Glutamatergic neuron (in vitro differentiated cells): ENCODE measurements around the gene CECR2. TPM values are rescaled to one million over a fixed set of nuclear protein-coding genes. Genes with fewer than 3 reads are reported as not detected.

Experiments used
- DNase-seq: peaks from one replicate; pipeline ENCODE4 v3.0.0; 2022
- H3K27ac Mint-ChIP-seq: one replicate; pipeline ENCODE4 v1.8.0; 2020; ENCODE audit warnings: mild to moderate bottlenecking, mixed read lengths, inconsistent platforms; ENCODE audit not compliant: unreplicated experiment
- H3K27me3 Mint-ChIP-seq: one replicate; pipeline ENCODE4 v1.8.0; 2020; ENCODE audit warnings: mild to moderate bottlenecking, moderate library complexity, mixed read lengths, inconsistent platforms; ENCODE audit not compliant: unreplicated experiment
- H3K36me3 Mint-ChIP-seq: one replicate; pipeline ENCODE4 v1.8.0; 2020; ENCODE audit warnings: mild to moderate bottlenecking, mixed read lengths, inconsistent platforms; ENCODE audit not compliant: unreplicated experiment
- H3K4me1 Mint-ChIP-seq: one replicate; pipeline ENCODE4 v1.8.0; 2020; ENCODE audit warnings: mild to moderate bottlenecking, low read depth, mixed read lengths, inconsistent platforms; ENCODE audit not compliant: unreplicated experiment
- H3K4me3 Mint-ChIP-seq: one replicate; pipeline ENCODE4 v1.8.0; 2020; ENCODE audit warnings: mild to moderate bottlenecking, mixed read lengths, inconsistent platforms; ENCODE audit not compliant: unreplicated experiment
- H3K9me3 Mint-ChIP-seq: one replicate; pipeline ENCODE4 v1.8.0; 2020; ENCODE audit warnings: mild to moderate bottlenecking, moderate library complexity, mixed read lengths, inconsistent platforms; ENCODE audit not compliant: unreplicated experiment
- CTCF ChIP-seq: fragments of 200-600 bp; sonication (generic); IDR thresholded peaks from one replicate; pipeline ENCODE4 v1.5.0; 2021; ENCODE audit not compliant: partially characterized antibody, unreplicated experiment
- total RNA-seq: library from RNA; stranded (reverse); fragmentation: NEBNext Ultra II Directional; extraction: Animal tissue kit (Norgen Biotek cat#: 25700); gene quantifications from one replicate; pipeline ENCODE4 v1.2.1, GENCODE V29; 2021; ENCODE audit not compliant: unreplicated experiment

The CECR2 gene
- total RNA-seq, 1 donor from 2014 or later, result 178 TPM

- peaks cover 8% of the 10 kb centered on the region for H3K36me3 Mint-ChIP-seq
- H3K27me3 Mint-ChIP-seq, result no peaks in the 10 kb centered on the region
- H3K27ac Mint-ChIP-seq, result no peak overlapping the region
- no peak for DNase-seq
- H3K4me3 Mint-ChIP-seq, result no peak overlapping the region
- no peaks in the 10 kb centered on the region for H3K4me1 Mint-ChIP-seq
- TF ChIP-seq CTCF, result no peak
- no peaks in the 10 kb centered on the region for H3K9me3 Mint-ChIP-seq
These were observed 20.1 kb upstream of the CECR2 start for GRCh38 chr22:17349172-17349571.

- H3K4me1 Mint-ChIP-seq, result no peaks in the 10 kb centered on the region
- H3K9me3 Mint-ChIP-seq, result no peaks in the 10 kb centered on the region
- H3K27me3 Mint-ChIP-seq, result no peaks in the 10 kb centered on the region
- no peak for TF ChIP-seq CTCF
- DNase-seq, result no peak
- no peak overlapping the region for H3K4me3 Mint-ChIP-seq
- no peak overlapping the region for H3K27ac Mint-ChIP-seq
- peaks cover 8% of the 10 kb centered on the region for H3K36me3 Mint-ChIP-seq
These were observed 19.0 kb upstream of the CECR2 start for GRCh38 chr22:17350292-17350691.

- Mint-ChIP-seq H3K27ac (no peak overlapping the region), H3K36me3 (peaks cover 8% of the 10 kb centered on the region), H3K9me3 (peaks cover 3% of the 10 kb centered on the region), H3K4me1 (no peaks in the 10 kb centered on the region), H3K4me3 (no peak overlapping the region), H3K27me3 (no peaks in the 10 kb centered on the region)
- no peak for DNase-seq
- no peak for TF ChIP-seq CTCF
These were observed 16.5 kb upstream of the CECR2 start for GRCh38 chr22:17352798-17353197.

- no peak overlapping the region for H3K4me3 Mint-ChIP-seq
- peaks cover 5% of the 10 kb centered on the region for H3K9me3 Mint-ChIP-seq
- no peaks in the 10 kb centered on the region for H3K4me1 Mint-ChIP-seq
- DNase-seq, result no peak
- no peak for TF ChIP-seq CTCF
- no peaks in the 10 kb centered on the region for H3K36me3 Mint-ChIP-seq
- H3K27me3 Mint-ChIP-seq, result no peaks in the 10 kb centered on the region
- no peak overlapping the region for H3K27ac Mint-ChIP-seq
These were observed 11.6 kb upstream of the CECR2 start for GRCh38 chr22:17357688-17358087.

- DNase-seq, result no peak
- no peaks in the 10 kb centered on the region for H3K36me3 Mint-ChIP-seq
- peaks cover 5% of the 10 kb centered on the region for H3K9me3 Mint-ChIP-seq
- no peak overlapping the region for H3K27ac Mint-ChIP-seq
- no peaks in the 10 kb centered on the region for H3K27me3 Mint-ChIP-seq
- H3K4me3 Mint-ChIP-seq, result no peak overlapping the region
- no peak for TF ChIP-seq CTCF
- H3K4me1 Mint-ChIP-seq, result no peaks in the 10 kb centered on the region
These were observed 10.8 kb upstream of the CECR2 start for GRCh38 chr22:17358415-17358814.
